Inflammatory macrophage treated with lipopolysaccharide for 1 hour (primary cell): ENCODE measurements around the gene CAMK2N1.

ENCODE experiments used
- DNase-seq, 2 donors: peaks; one replicate each; pipeline ENCODE4 v3.0.0-alpha.2; 2020 to 2022

Gene CAMK2N1

DNA sequence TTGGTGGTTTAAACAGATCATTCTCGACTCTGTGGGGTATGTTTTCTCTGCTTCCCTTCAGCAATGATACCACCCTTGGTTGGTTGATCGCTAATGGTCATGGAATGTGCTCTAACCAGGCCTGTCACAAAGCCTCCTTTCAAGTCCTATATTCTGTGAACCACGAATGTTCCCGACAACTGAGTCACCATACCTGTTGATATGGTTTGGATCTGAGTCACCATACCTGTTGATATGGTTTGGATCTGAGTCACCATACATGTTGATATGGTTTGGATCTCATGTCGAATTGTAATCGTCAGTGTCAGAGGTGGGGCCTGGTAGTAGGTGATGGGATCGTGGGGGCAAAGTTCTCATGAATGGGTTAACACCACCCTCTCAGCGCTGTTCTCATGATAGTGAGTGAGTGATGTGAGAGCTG, 10.2 kb upstream of the CAMK2N1 start:
- DNase-seq = no peak

- DNase-seq = no peak
Measured at GRCh38 chr1:20495661-20496060, 9.7 kb upstream of the CAMK2N1 start.

DNA sequence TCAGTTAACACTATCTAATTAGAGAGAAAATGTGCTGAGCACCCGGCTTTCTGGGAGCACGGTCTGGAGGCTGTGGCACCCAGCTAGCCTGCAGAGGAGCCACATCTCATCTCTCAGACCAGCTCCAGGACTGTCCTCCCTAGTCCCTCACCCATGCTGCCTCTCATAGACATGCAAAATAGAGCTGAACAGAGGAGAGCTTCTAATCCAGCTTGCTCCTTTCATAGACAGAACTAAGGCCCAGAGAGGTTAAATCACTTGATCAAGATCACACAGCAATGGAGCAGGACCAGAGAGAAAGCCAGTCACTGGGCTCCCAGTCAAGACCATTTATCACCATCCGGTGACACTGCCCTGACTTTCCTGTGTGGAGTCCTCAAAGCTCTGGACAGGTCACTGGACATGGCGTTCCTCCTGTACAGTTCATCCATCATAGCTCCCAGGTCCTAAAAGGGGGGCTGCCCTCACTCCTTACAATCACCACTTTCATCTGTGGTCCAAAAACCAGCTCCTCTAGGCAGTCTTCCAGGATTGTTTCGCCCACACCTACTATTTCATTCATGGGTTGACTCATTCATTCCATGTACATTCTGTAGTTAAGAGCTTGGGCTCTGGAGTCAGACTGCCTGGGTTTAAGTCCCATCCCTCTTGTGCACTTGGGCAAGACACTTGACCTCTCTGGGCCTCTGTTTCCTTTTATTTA, 8.8 kb upstream of the CAMK2N1 start:
- no peak for DNase-seq

DNA sequence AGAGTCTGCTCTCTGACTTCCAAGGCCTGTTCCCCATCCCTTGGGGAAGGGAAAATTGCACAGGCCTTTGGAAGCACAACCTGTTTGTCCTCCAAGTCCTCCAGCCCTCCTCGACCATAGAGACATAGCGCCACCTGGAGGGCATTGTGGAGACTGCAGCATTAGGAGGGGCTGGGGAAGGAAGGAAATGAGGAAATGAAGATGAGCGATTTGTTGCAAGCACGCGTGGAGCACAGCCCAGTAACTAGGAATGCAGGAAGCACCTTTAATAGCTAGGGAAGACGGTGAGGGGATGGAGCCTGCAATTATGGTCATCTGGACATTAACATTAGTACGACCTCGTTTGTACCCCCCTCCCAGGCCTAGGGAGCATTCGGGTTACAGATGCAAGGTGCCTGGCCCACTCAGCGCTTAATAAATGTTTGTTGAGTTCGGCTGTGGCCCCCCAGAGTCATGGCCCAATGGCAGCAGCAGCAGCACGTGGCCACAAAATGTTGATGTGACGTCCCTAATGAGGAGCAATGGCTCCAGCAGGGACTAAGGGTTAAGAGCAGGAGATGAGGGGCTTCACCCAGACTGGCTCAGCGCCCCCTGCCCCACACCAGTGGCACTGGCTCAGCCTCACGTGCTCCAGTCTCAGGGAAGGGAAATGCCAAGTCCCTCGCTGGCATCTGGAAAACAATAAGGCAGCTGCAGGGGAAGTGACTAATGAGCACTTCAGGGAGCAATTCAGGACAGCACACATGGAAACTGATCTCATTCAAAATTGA, 8.0 kb upstream of the CAMK2N1 start:
- DNase-seq = peak; percentile 71 to 98

- peak in 1 of 2 donors; percentile 6 for DNase-seq
Measured at GRCh38 chr1:20493309-20493708, 7.3 kb upstream of the CAMK2N1 start.

GRCh38 chr1:20492751-20493150, 6.7 kb upstream of the CAMK2N1 start:
- no peak for DNase-seq

GRCh38 chr1:20491866-20492265, 5.9 kb upstream of the CAMK2N1 start:
- no peak for DNase-seq

- DNase-seq = no peak
Measured at GRCh38 chr1:20491178-20491577, 5.2 kb upstream of the CAMK2N1 start.

DNA sequence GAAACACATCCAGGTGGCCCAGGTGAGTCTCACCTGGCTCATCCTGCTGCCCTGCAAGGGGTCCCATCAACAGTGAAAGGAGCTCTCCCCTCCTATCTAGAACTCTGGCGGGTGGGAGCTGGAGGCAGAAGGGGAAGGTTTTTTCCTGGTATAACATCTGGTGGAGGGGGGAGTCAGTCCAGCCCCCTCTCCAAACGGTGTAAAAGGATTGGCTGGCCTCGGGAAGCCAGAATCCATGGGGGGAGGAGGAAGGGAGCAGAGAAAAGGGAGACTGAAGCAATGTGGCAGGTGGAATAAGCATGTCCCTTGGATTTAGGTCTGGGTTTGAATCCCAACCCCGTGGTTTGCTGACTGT, 1.2 kb upstream of the CAMK2N1 start:
- no peak for DNase-seq

DNA sequence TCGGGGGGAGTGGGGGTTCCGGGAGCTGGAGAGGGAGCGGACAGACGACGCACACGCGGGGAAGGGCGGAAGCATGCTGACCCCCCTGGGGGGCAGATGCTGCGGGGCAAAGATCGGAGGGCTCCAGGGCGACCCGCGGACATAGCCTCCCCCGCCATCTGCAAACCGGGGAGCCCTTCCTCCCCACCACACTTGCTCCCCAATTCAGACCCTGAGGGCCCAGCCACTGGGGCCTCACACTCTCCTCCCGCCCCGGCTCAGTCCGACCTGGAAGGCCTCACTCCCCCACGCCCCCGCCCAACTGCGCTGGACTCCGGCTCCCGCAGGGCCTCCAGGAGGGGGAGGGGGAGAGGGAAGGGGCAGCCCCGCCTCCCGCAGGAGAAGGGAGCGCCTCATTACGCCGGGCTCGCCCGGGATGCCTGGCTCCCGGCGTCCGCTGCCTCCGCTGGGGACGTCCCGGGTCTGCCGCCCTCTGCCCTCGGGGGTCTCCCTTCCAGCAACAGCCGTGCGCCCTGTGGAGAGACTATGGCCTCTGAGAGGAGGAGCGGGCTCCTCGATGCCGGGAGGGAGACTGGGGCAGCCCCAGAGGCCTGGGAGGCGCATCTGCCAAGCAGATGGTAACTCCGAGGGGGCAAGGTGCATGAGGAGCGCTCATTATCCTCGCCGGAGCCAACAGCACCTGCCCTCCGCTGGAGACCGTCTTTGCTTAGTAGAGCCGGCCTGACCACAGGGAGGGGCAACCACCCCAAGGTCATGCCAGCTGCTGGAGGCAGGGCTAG, 636 bp upstream of the CAMK2N1 start:
- DNase-seq = no peak

DNA sequence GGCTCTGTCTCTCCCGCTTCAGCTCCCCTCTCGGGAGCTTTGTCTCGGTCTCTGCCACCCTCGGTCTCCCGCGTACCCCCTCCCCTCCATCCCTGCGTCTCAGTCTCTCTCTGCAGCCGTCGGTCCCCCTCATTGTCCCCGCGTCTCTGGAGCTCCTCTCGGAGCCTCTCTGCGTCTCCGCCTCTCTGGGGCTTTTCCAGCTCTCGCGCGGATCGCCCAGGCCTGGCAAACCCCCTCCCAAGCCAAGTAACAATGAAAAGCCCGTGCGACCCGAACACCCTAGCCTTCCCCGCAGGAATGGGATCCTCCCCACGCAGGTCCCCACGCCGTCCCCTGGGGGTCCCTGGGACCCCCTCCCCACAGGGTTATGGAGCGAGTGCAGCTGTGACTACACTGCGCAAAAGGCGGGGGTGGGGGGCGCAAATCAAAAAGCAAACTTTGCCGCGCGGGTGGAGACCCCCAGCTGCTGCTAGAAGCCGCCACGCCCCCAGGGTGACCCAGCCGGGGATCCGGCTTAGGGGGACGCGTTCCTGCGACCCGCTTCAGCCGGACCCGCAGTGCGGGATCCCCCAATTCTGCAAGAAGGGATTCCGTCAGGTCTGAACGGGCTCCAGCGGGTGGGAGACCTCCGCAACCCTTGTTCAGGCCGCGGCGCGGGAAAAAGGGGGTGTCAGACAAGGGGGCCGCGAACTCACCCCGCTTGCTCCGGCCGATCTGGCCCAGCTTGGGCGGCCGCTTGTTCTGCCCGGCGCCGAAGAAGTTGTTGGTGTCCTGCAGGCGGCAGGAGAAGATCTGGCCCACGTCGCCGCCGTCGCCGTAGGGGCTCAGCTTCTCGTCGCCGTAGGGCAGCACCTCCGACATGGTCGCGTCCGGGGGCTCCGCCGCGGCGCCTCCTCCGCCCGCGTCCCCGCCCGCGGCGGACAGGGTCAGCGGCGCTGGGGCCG, 1.2 kb downstream of the CAMK2N1 start:
- no peak for DNase-seq

GRCh38 chr1:20483833-20484518, 2.0 kb downstream of the CAMK2N1 start:
- no peak for DNase-seq

DNA sequence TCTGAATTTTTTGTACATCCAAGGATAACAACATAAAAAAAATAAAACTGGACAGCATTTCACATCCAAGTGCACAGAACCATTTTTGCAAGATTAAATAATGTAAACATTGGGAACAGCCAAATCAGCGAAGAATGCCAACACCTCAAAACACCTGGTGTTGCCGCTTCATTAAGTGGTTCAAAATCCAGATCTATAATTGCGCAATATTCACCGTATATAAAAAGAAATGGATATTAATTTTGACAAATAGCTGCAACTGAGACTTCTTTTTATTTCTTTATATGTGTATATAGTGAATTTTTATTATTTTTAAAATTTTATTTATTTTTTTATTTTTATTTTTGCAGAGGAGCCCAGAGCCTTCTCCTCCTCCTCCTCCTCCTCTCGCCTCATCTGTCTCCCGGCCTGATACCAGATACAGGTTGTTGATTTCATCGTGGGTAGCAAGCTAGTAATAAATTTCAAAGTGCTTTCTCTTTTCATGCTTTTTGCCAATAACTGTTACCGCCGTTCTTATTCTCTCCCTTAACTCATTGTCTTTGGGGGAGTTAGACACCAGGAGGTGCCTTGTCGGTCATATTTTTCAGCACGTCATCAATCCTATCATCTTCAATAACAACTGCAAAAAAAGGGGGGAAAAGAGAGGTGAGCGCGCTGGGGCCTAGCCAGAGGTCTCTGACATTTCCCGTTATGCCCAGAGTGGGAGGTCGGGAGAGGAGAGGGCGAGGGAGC, 2.7 kb downstream of the CAMK2N1 start:
- no peak for DNase-seq

DNA sequence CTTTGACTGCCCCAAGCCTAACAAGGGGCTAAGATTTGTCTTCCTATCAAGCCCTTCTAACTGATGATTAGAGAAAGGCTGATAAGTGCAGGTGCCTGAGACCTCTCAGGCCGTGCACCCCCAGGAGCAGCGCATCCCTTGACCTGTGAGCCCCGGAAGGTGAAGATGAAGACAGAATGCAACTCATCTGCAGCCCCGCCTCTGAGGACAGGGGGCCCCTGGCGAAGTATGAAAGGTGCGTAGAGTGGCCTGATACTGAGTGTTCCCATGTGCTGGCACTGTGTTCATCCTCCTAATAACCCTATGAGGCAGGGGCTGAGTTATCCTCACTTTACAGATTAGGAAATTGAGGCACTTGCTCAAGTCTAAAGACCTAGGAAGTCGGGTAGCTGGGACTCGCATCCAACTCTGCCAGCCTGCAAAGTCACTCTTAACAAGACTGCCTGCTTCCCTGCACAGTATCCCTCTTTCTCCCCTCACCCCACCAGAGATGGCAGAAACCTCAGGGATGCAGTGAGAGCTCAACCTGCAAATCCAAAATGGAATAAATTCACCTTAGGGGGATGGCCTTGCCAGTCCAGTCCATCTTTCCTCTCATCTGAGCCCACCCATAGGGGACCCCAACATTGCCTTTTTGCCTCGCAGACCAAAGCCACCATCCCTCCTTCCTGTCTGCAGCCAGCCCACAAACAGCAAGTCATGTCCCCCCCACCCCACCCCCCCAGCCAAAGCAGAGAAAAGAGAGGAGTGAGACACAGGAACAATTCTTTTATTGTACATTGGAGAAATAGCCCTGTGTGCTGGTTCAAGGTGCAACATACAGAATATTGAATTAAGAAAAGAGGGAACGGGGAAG, 4.1 kb downstream of the CAMK2N1 start:
- DNase-seq = no peak

DNA sequence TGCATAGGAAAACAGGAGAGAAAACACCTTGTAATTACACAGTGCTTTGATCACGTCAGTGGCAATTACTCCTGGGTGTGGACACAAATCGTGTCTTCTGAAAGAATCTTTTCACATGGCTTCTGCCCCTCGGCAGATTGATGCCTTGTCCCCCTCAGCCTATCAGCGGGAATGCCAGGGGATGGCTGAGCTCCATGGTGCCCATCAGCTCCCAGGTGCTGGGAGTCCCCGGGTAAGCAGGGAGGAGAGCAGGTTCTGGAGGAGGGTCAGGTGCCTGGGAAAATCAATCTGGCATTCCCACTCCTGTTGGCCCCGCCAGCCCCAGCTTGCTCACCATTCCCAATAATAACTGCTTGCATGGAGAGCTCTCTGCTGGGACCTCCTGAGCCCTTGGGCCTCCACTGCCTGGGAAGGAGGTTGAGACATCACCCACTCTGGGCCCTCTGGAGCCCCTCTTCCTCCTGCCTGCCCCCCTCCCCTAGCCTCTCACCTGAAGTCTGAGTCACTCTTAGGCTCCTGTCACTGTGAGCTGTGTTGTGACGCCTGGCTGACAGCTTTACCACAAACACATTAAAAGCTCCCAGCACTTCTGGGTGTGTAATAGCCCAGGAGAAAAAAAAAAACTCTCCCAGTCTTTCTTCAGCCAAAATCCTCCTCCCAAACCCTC, 4.9 kb downstream of the CAMK2N1 start:
- no peak for DNase-seq

- DNase-seq = no peak
Measured at GRCh38 chr1:20480243-20480944, 5.6 kb downstream of the CAMK2N1 start.

GRCh38 chr1:20479840-20480239, 6.2 kb downstream of the CAMK2N1 start:
- DNase-seq = no peak

DNA sequence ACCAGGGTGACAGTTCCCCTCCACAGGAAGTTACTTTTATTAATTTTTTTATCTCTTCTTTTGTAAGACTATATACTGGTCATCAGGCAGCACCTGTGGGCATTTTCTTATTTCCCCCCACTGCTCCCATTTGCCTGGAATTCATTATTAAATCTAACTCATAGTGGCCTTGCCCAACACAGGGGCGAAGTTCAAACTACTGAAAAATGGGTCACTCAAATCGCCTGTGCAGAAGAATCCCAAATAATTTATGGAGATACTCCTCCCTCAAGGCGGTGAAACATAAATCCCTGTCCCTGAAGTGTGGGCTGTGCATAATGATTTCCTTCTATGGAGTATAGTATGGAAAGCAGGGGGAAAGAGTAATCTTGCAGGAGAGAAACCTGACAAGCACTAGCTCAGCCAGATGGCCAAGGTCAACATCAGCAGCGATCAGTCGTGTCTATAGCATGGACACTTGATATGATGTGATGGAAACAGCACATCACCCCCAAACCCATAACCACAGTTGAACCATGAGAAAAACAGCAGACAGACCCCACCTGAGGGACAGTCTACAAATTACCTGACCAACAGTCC, 7.9 kb downstream of the CAMK2N1 start:
- no peak for DNase-seq
